GM18861 (cell line): ENCODE results near the gene LAMA1.
"Not testable (repeated sequence)": the region's sequence is repeated elsewhere in the genome, so short reads cannot be mapped to it uniquely, and the experiment has no call there.

Experiments
- ATAC-seq: cut with Tn5 transposase; IDR thresholded peaks from one replicate; pipeline ENCODE4 v1.9.1; 2021; ENCODE audit not compliant: unreplicated experiment

LAMA1 gene, protein sequence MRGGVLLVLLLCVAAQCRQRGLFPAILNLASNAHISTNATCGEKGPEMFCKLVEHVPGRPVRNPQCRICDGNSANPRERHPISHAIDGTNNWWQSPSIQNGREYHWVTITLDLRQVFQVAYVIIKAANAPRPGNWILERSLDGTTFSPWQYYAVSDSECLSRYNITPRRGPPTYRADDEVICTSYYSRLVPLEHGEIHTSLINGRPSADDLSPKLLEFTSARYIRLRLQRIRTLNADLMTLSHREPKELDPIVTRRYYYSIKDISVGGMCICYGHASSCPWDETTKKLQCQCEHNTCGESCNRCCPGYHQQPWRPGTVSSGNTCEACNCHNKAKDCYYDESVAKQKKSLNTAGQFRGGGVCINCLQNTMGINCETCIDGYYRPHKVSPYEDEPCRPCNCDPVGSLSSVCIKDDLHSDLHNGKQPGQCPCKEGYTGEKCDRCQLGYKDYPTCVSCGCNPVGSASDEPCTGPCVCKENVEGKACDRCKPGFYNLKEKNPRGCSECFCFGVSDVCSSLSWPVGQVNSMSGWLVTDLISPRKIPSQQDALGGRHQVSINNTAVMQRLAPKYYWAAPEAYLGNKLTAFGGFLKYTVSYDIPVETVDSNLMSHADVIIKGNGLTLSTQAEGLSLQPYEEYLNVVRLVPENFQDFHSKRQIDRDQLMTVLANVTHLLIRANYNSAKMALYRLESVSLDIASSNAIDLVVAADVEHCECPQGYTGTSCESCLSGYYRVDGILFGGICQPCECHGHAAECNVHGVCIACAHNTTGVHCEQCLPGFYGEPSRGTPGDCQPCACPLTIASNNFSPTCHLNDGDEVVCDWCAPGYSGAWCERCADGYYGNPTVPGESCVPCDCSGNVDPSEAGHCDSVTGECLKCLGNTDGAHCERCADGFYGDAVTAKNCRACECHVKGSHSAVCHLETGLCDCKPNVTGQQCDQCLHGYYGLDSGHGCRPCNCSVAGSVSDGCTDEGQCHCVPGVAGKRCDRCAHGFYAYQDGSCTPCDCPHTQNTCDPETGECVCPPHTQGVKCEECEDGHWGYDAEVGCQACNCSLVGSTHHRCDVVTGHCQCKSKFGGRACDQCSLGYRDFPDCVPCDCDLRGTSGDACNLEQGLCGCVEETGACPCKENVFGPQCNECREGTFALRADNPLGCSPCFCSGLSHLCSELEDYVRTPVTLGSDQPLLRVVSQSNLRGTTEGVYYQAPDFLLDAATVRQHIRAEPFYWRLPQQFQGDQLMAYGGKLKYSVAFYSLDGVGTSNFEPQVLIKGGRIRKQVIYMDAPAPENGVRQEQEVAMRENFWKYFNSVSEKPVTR (N-terminal part only)

GRCh38 chr18:7117390-7118355, at the start of gene LAMA1:
TSS of gene LAMA1 (minus strand) at chr18:7117797. CDS start at chr18:7117720, 77 bp downstream.
- no peak for ATAC-seq

DNA sequence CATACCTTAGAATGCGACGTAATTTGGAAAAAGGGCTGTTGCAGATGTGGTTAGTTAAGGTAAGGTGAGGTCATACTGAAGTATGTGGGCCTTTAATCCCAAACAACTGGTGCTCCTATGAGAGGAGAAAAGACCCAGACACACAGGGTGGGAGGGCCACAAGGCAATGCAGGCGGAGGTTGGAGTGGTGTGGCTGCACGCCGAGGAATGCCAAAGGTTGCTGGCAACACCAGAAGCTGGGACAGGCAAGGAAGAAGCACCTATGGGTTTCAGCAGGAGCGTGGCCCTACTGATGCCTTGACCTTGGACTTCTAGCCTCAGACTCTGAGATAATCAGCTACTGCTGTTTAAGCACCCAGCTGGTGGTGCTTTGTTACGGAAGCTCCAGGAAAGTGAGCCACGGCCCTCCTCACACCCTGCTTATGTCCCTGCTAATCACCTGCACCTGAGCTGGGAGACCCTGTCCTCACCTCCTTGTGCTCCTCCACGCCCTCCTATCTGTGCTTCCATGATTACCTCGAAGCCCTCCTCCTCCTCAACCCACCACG, 48.3 kb upstream of the LAMA1 start:
- no peak for ATAC-seq

- ATAC-seq = no peak
Observed at GRCh38 chr18:7164323-7165004, 46.9 kb upstream of the LAMA1 start.

DNA sequence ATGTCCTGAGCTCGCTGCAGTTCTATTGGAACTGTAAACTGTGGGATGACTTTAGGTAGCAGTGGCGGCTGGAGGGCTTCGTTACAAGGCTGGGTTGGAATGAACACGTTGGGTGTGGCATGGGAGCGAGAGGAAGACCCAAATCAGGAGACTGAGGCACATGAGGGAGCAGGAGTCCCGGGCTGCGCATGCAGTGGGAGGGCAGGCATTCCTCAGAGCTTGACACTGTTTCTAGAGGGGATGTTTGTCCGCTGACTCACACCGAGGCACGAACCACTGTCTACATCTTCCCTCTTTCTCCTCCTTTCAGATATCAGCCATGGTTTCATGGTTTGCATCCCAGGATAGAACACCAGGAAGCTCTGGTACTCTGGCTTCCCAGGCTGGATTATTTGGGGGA, 40.6 kb upstream of the LAMA1 start:
- ATAC-seq = no peak

DNA sequence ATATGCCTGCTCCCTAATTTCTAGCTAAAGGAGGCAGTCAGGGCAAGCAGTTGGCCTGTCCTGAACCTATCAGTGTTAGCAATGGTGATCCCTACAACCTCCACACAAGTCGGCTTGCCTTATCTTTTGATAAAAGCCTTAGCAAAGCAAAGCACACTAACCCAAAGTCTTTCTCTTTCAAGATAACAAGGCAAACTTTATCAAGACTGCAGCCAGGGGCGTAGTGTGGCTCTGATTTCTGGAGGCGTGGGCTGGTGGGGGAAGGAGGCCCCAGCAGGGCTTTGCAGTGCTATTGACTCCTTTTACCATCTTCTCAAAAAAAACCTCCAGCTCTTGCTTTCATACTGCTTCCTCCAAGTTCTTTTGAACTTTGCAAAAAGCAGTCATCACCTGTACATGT, 40.2 kb upstream of the LAMA1 start:
- ATAC-seq = no peak

- ATAC-seq = no peak
Observed at GRCh38 chr18:7155887-7156286, 38.3 kb upstream of the LAMA1 start.

GRCh38 chr18:7155092-7155491, 37.5 kb upstream of the LAMA1 start:
- no peak for ATAC-seq

GRCh38 chr18:7152440-7152839, 34.8 kb upstream of the LAMA1 start:
- no peak for ATAC-seq

GRCh38 chr18:7147399-7147798, 29.8 kb upstream of the LAMA1 start:
- ATAC-seq = no peak

- no peak for ATAC-seq
Observed at GRCh38 chr18:7146067-7146466, 28.5 kb upstream of the LAMA1 start.

DNA sequence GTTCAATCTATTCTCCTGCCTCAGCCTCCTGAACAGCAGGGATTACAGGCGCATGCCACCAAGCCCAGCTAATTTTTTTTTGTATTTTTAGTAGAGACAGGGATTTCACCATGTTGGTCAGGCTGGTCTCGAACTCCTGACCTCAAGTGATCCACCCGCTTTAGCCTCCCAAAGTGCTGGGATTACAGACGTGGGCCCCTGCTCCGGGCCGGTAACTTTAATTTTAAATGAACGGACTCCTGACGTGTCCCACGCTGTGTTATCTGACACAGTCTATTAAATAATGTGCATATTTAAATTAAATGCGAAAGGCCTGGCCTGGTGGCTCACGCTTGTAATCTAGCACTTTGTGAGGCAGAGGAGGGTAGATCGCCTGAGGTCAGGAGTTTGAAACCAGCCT, 27.3 kb upstream of the LAMA1 start:
- ATAC-seq = not testable (repeated sequence)

GRCh38 chr18:7141287-7141686, 23.7 kb upstream of the LAMA1 start:
- no peak for ATAC-seq

DNA sequence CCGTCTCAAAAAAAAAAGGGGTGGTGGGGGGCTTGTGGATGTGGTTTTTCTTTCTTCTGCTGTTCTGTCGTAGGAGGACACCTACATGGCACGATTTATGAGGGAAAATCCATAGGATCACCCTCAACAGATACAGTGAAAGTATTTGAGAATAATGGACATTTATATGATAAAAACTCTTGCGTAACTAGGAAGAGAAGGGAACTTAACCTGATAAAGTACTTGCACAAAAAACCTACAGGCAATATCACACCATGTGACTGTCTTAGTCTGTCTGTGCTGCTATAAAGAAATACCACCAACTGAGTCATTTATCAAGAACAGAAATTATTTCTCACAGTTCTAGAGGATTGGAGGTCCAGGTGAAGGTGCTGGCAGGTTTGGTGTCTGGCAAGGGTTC, 21.8 kb upstream of the LAMA1 start:
- no peak for ATAC-seq

DNA sequence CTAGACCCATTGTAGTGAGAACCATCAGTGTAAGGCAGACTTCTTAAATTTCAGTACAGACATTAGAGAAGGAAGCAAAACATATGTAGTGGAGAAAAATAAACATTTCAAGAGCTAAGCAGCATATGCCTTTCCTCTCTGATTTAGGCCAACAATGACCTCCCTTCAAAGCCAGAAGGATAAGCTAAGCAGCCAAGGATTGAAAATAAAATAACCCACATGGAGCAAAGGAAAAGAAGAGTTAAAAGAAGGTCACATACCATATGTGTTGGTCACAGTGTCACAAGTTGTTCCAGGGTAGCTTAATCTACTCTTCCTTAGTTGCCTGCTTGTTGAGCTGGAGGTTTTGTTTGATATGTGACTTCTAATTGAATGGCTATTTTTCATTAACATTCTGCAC, 15.6 kb upstream of the LAMA1 start:
- no peak for ATAC-seq

GRCh38 chr18:7132356-7133150, 15.0 kb upstream of the LAMA1 start:
- no peak for ATAC-seq

- no peak for ATAC-seq
Observed at GRCh38 chr18:7122376-7122775, 4.8 kb upstream of the LAMA1 start.

DNA sequence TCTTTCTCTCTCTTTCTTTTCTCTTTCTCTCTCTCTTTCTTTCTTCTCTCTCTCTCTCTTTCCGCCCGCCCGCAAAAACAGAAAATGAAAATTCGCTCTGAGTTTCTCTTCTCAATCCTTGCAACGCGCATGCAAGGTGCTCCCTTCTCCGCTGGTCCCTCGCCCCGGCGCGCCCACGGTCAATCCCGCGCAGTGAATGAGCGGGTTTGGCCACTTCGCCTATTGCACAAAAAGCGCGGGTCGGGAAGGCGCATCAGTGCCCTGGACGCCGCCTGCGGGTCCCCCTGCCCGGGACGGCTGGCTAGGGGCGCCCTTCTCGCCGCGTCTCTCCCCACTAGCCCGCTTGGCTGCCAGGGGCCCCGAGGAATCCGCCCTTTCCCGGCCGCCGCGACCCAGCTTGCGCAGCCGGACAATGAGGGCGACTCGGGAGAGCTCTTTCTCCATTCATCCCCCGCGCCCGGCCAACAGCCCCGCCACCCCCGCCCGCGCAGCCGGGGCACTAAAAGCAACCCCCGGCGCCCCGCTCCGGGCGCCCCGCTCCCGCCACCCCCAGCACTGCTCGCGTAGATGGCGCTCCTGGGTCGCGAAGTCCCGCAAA, 706 bp downstream of the LAMA1 start:
- ATAC-seq = no peak
